HG02588 (cell line): ENCODE results near the gene CATSPER4.

Experiments
- ATAC-seq: cut with Tn5 transposase; IDR thresholded peaks from one replicate; pipeline ENCODE4 v1.9.1; 2021; ENCODE audit warnings: mild to moderate bottlenecking, moderate library complexity; ENCODE audit not compliant: unreplicated experiment

CATSPER4 gene

DNA sequence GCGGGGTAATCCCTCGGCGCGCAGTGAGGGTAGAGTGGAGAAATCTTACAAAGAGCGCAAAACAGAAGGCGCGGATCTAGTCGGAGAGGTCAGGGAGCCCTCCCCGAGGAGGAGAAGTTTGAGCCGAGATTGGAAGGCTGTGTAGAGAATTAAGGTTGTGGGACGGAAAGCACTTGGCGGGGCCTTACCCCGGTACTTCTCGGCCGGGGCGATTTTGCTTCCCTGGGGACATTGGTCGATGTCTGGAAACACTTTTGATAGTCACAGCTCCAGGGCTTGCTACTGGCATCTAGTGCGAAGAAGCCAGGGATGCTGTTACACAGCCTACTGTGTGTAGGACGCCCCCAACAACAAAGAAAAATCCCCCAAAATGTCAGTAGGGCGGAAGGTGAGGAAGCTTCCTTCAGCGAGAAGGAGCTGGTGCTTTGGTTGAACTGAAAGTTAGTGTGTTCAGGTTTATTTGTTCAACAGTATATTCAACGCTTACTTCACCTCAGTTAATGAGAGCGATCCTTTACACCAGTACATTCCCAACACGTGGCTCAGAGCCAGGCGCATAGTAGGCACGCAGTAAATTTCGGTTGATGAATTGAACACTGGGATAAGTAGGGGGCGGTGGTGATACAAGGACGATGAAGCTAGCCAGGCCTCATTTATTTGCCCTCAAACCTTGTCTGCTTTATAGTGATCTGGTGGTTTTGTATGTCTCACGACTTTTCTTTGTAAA lies 44.4 kb downstream of the CATSPER4 start:
- no peak for ATAC-seq

GRCh38 chr1:26237230-26237966 lies 47.0 kb downstream of the CATSPER4 start:
- ATAC-seq, result no peak

DNA sequence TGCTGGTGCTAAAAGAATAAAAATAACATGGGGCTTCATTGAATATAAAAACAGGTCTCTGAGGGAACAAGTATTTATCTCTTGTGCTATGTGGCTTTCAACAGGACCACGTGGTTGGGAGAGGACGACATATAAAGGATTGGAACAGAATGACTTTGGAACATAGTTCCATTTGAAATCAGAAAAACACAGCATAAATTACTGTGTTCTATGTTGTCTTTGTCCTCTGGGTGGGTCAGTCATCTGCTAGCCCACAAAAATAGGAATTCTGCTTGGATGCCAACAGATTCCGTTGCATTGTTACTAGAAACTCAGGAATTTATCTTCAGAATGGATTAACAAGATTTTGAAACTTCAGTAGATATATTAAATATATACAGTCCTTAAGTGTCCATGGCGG lies 49.5 kb downstream of the CATSPER4 start:
- ATAC-seq, result no peak
